Posterior vena cava (tissue), 2 donors: ENCODE results near the gene ARID1A. TPM values are rescaled to one million over a fixed set of nuclear protein-coding genes. Genes with fewer than 3 reads are reported as not detected.

ENCODE experiments used
- DNase-seq: peaks from one replicate; pipeline ENCODE4 v3.0.0-alpha.2; 2020; ENCODE audit warnings: low spot score
- intact Hi-C, 2 donors: fragments of 100-400 bp; cut with DNase I; formaldehyde crosslinking; loops; one replicate each; pipeline versions ENCODE4 v1.14.1 to v1.14.2; 2022 to 2023
- total RNA-seq, 2 donors: library from RNA; stranded (reverse); fragmentation: NEBNext Ultra II Directional; extraction: Animal tissue kit (Norgen Biotek cat#: 25700); gene quantifications; one replicate each; pipeline ENCODE4 v1.2.1, GENCODE V29; 2021
- donor health status: DM: yes; HTN: yes; CAD: no.
- donor health status: DM: yes; HTN: yes; CAD: no.

ARID1A gene
- total RNA-seq, 2 donors from 2014 or later, result 48.1 to 48.6 TPM

DNA sequence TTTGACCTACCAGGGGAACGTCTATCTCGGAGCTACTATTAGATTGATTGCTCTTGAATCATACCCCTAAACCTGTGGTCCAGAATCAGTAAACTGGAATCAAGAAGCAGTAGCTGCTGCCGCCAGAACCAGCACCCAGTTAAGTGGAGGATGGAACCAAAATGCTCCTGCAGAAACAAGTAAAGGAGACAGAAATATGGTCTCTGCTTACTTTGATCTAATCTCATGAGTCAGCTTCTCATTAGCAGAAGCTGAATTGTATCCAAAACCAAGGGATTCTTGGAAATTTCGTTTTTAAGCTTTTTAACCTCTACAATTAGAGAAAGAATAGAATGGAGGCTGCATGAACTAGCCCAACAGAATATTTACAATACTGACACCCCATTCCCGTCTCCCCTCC is 49.4 kb downstream of the ARID1A start:
- intact Hi-C loops, result no loop called here
- no peak for DNase-seq

DNA sequence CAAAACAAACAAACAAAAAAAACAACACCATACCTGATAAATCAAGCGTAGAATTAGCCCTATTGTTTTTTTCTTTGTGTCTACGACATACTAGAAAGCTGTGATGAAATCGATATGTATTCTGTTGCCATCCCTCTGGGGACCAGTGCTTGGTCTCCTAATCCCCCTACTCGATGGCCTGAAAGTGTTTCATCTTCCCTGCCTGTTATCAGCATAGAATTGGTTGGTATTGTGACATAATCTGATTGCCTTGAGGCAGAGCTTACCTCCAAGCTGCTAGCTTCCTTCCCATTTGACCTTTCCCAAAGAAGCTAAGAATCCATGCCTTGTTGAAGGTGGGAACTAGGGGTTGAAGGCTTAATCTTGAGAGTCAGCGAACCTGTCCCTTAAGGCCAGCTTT is 51.2 kb downstream of the ARID1A start:
- intact Hi-C loops, result no loop called here
- no peak for DNase-seq

DNA sequence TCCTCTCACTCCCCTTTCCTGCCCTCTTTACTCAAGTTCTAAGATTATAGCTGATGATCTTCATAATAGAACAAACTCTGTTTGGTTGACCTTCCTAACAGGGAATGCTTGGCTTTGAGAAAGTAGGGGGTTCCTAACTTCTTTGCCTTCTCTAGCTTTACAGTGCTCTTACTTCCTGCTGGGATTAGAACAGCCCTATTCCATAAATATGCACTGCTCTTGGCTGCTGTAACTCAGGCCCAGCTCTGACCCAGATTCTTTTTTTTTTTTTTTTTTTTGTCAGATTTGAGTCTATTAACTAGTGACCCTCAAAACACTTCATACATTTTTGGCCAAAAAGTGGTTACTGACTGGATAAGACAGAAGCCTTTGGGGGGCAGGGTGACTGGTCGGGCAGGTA is 52.5 kb downstream of the ARID1A start:
- intact Hi-C loops, result no loop called here

DNA sequence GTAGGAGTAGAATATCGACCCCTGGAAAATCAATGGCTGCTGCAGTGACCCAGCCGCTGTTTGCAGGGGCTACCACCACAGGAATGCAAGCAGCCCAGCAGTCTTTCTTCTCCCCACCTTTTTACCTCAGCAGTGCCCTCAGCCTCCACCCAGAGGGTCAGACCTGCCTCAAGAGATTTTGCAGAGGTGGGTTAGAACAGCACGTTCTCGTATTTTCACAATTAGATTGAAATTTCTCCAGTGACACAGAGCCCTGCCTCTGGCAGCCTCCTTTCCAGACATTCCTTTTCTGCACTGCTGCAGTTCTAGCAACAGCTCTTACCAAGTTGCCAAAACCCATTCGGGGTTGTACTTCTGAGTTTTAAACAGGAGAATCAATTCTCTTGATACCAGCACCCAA is 53.6 kb downstream of the ARID1A start:
- no peak for DNase-seq
- intact Hi-C loops, result no loop called here

More for the DNA sequence above, 52.5 kb downstream of the ARID1A start:
- DNase-seq, result no peak

DNA sequence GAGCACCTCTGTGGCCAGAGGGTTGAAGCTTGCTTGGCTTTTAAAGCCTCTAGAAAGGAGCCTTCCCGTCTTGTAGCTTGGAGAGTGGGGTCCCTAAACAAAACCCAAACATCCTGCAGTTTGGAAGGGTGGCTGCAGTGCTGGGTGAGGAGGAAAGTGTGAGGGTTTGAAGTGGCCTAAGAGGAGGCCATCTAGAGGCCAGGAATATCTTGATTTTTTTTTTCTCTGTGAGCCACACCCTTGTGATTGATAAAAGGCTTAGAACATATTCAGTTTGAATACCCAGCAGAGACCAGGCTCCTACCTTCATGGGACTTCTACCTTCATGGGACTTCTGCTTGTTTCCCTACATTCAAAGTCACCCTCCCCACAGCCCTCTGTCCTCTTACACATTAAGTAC is 54.6 kb downstream of the ARID1A start:
- intact Hi-C loops, result no loop called here
- no peak for DNase-seq

DNA sequence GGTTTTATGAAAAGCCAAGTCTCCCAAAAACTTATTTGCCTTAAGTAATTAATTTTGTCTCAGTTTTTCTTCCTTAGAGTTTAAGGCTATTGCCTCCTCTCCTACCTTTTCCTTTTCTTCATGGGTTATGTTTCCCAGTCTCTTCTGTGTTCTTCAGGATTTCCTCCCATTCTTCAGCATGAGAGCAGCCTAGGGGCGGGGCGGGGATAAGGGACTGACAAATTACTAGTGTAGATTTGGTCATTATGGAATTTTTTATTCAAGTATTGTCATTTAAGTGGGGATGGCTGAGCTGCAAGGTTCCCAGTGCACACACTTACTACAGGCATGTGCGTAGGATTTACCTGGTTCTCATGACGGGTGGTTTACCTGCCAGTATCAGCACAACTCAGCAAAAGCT is 56.7 kb downstream of the ARID1A start:
- intact Hi-C loops, result no loop called here

DNA sequence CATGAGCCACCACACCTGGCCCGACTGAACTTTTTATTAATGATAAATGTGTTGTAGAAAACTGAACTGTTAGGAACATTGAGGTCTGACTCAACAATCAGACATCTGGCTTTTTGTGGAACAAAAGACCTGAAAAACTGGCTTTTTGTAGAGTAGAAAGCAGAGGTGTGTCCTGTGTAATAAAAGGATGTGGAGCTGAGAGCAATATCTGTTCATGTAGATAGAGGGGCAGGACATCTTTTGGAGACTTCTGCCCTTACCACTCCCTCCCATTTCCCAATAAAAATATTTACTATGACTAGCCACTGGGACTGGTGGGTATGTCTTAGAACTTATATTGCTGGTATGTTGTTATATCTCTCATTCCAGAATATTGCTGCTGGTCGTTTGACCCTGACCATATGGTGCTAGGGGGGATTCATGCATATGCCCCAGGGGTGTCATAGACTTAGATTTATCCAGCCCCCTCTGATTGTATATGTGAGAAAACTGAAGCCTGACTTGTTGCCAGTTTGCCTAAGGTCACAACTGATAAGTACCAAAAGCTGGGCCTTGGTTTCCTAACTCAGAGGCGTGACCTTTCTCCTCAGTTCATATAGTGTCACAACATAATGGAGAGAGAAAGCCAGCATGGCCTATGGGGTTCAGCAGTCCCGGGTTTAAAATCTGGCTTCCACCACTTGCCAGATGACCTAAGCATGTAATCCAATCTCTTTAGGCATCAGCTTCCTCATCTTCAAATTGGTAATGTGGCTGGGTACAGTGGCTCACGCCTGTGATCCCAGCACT is 58.5 kb downstream of the ARID1A start:
- intact Hi-C loops, result no loop called here
- no peak for DNase-seq

More for the DNA sequence above, 56.7 kb downstream of the ARID1A start:
- DNase-seq, result no peak

DNA sequence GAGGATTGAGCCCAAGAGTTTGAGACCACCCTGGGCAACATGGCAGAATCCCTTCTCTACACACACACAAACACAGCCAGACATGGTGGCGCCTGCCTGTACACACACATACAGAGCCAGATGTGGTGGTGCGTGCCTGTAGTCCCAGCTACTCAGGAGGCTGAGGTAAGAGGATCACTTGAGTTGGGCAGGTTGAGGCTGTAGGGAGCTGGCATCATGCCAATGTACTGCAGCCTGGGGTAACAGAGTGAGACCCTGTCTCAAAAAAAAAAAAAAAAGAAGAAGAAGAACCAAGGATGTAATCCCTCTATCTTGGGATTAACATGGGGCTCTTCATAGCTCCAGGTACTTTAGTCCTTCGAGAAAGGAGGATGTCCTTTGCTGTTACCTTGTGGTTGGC is 62.5 kb downstream of the ARID1A start:
- DNase-seq, result no peak
- intact Hi-C loops, result no loop called here

DNA sequence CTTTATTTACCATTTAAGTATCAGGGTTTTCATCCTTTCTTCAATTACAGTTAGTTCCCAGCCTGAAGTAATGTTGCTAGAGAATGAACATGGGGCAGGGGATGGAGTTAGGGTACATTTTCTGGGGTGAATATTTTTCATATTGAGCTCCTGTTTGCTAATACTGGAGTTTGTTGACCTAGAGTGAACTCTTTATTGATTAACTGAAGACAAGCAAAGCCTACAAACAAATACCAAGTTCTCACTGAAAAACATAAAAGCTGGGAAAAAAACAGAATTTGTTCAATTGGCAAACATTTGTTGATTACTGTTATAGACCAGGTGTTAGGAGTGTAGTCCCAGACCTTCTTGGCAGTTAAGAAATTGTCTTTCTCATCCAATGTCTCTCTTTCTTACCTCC is 63.7 kb downstream of the ARID1A start:
- intact Hi-C loops, result no loop called here
- DNase-seq, result no peak

DNA sequence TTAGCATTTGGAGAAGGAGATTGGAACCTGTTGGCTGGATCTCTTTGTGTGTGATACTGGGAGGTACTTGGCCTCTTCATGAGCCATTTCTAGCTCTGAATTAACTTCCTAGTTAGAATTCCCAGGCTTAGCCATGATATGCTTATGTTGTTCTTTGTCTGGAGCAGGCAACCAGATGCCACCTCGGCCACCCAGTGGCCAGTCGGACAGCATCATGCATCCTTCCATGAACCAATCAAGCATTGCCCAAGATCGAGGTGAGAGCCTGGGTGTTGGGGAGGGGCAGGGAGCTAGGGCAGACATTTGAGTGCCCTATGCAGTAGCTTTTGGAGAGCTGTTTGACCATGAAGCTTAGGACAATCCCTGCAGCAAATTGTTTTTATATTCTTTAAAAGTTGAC is 65.4 kb downstream of the ARID1A start:
- DNase-seq, result no peak
- intact Hi-C loops, result no loop called here

DNA sequence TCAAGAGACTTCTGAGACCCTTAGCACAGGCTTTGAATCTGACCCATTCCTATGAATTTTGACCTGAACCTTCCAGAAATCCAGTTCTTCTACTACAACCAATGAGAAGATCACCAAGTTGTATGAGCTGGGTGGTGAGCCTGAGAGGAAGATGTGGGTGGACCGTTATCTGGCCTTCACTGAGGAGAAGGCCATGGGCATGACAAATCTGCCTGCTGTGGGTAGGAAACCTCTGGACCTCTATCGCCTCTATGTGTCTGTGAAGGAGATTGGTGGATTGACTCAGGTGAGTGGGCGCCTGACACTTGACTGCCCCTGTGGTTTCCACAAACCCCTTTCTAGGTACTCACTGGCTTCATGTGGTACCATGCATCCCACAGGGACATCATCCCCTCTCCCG is 71.9 kb downstream of the ARID1A start:
- no peak for DNase-seq
- intact Hi-C loops, result no loop called here

DNA sequence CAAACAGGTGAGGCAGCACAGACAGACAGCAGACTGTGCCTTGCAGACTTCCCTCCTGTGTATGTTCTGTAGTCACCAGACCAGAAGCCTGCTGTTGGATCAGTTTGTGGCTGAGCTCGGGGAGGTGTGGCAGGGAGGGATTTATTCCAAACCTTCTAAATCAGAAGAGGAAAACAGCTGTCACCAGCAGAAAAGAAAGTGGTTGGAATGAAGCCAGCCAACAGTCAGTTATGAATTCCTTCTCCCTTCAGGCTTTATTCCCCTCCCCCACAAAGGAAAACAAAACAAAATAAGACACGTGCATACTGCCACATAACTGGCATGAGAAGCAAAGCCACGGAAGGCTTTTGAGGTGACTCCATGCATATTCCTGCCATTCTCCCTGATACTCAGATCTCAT is 72.9 kb downstream of the ARID1A start:
- DNase-seq, result no peak
- intact Hi-C loops, result no loop called here

DNA sequence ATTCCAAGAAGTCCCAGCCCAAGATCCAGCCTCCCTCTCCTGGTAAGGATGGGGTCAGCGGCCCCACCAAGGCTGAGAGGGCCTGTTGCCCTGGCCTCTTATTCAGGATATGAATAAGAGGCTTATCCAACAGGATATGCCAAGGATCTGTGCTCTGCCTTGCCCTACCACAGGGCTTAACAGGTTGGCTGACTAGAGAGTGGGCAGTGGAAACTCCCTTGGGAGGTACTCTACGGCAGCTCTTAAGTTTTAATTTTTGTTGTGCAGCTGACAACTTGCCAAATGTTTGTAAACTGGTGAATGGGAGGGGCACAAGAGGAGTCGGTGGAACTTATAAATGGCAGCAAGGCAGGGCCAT is 75.4 kb downstream of the ARID1A start:
- DNase-seq, result no peak
- intact Hi-C loops, result loop anchor here in 1 of 2 donors (5.0 kb wide), 1 partner anchor 74 kb away; the partner anchor contains the start of gene ARID1A

DNA sequence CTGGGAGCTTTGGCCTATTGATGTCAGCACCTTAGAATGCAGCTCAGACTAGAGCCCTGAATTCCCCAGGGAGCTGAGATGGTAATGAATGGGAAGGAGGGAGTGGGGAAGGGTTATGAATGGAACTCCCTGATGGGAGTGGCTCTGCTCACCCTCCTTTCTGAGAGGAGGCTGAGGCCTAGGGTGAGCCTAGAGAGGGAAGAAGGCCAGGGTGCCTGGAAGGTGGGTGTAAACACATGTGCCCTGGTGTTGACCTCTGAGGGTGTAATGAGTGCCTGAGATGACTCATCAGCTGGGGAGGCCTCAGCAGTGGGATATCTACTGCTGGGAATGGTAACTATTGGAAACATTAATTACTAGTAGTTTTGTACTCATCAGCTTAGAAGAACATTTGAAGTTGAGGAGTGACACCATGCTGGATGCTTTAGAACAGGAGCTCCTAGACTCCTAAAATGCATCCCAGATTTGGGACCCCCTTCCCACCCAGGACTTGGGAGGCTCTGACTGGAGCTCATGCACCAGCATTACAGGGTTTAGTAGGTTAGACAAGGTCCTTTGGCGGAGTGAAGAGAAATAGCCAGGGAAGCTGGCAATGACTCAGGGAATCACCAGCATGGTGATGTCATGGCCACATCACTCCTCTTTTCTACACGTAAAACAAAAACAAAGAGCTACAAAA is 76.0 kb downstream of the ARID1A start:
- no peak for DNase-seq
- intact Hi-C loops, result loop anchor here in 1 of 2 donors (5.0 kb wide), 1 partner anchor 74 kb away; the partner anchor contains the start of gene ARID1A

DNA sequence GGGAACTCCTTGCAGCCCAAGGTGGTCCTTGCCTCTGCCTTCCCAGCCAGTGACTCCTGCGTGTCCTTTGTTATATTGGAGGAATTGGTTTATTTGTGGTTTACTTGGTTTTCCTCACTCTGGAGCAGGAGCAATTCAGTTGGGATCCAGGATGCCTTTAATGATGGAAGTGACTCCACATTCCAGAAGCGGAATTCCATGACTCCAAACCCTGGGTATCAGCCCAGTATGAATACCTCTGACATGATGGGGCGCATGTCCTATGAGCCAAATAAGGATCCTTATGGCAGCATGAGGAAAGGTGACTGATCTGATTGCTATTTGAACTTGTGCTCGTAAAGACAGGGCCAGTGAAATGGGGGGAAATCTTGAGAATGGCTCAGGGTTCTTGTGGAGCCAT is 76.9 kb downstream of the ARID1A start:
- no peak for DNase-seq
- intact Hi-C loops, result loop anchor here in 1 of 2 donors (5.0 kb wide), 1 partner anchor 75 kb away; the partner anchor contains the start of gene ARID1A

DNA sequence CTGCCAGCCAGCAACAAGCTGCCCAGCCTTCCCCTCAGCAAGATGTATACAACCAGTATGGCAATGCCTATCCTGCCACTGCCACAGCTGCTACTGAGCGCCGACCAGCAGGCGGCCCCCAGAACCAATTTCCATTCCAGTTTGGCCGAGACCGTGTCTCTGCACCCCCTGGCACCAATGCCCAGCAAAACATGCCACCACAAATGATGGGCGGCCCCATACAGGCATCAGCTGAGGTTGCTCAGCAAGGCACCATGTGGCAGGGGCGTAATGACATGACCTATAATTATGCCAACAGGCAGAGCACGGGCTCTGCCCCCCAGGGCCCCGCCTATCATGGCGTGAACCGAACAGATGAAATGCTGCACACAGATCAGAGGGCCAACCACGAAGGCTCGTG is 78.6 kb downstream of the ARID1A start:
- intact Hi-C loops, result loop anchor here in 1 of 2 donors (5.0 kb wide), 1 partner anchor 77 kb away; the partner anchor contains the start of gene ARID1A
- DNase-seq, result no peak

DNA sequence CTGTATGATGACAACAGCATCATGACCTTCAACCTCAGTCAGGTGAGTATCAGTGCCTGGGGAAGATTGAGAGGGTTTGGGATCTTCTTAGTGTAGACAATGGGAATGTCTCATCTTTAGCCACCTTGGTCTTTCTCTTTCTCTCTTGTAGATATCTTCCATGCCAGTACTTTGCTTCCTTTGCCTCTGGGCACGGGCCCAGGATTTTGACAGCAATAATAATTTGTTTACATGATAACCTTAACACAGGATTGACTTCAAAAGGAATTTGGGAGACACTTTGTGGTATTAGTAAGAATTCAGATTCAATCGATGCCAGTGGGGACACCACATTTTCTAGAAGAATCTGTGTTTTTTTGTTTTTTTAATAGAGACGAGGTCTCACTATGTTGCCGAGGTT is 79.9 kb downstream of the ARID1A start:
- intact Hi-C loops, result no loop called here
- DNase-seq, result no peak

DNA sequence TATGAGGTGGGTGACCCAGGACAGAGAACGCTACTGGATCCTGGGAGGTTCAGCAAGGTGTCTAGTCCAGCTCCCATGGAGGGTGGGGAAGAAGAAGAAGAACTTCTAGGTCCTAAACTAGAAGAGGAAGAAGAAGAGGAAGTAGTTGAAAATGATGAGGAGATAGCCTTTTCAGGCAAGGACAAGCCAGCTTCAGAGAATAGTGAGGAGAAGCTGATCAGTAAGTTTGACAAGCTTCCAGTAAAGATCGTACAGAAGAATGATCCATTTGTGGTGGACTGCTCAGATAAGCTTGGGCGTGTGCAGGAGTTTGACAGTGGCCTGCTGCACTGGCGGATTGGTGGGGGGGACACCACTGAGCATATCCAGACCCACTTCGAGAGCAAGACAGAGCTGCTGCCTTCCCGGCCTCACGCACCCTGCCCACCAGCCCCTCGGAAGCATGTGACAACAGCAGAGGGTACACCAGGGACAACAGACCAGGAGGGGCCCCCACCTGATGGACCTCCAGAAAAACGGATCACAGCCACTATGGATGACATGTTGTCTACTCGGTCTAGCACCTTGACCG is 83.4 kb downstream of the ARID1A start:
- no peak for DNase-seq
- intact Hi-C loops, result no loop called here

DNA sequence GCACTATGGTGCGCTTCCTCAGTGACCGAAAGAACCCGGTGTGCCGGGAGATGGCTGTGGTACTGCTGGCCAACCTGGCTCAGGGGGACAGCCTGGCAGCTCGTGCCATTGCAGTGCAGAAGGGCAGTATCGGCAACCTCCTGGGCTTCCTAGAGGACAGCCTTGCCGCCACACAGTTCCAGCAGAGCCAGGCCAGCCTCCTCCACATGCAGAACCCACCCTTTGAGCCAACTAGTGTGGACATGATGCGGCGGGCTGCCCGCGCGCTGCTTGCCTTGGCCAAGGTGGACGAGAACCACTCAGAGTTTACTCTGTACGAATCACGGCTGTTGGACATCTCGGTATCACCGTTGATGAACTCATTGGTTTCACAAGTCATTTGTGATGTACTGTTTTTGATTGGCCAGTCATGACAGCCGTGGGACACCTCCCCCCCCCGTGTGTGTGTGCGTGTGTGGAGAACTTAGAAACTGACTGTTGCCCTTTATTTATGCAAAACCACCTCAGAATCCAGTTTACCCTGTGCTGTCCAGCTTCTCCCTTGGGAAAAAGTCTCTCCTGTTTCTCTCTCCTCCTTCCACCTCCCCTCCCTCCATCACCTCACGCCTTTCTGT is 84.6 kb downstream of the ARID1A start:
- DNase-seq, result no peak
- intact Hi-C loops, result no loop called here

DNA sequence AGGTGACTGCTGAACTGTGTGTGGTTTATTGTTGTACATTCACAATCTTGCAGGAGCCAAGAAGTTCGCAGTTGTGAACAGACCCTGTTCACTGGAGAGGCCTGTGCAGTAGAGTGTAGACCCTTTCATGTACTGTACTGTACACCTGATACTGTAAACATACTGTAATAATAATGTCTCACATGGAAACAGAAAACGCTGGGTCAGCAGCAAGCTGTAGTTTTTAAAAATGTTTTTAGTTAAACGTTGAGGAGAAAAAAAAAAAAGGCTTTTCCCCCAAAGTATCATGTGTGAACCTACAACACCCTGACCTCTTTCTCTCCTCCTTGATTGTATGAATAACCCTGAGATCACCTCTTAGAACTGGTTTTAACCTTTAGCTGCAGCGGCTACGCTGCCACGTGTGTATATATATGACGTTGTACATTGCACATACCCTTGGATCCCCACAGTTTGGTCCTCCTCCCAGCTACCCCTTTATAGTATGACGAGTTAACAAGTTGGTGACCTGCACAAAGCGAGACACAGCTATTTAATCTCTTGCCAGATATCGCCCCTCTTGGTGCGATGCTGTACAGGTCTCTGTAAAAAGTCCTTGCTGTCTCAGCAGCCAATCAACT is 85.5 kb downstream of the ARID1A start:
- intact Hi-C loops, result no loop called here

More for the DNA sequence above, 85.5 kb downstream of the ARID1A start:
- DNase-seq, result no peak
